Activated naive CD4-positive, alpha-beta T cell treated with anti-CD3 and anti-CD28 coated beads, Interleukin-2, amount 50 U/mL, for 16 hours (primary cell): Measurements from ENCODE around the gene TRAM2.

Experiments used
- DNase-seq: peaks from one replicate; pipeline ENCODE4 v3.0.0-alpha.2; 2020

TRAM2 gene

GRCh38 chr6:52544602-52545405 is 32.1 kb downstream of the TRAM2 start:
- DNase-seq: no peak

GRCh38 chr6:52543729-52544601 is 32.9 kb downstream of the TRAM2 start:
- no peak for DNase-seq

- no peak for DNase-seq
Observed at GRCh38 chr6:52543262-52543661, 33.6 kb downstream of the TRAM2 start.

GRCh38 chr6:52541135-52541534 is 35.7 kb downstream of the TRAM2 start:
- no peak for DNase-seq

DNA sequence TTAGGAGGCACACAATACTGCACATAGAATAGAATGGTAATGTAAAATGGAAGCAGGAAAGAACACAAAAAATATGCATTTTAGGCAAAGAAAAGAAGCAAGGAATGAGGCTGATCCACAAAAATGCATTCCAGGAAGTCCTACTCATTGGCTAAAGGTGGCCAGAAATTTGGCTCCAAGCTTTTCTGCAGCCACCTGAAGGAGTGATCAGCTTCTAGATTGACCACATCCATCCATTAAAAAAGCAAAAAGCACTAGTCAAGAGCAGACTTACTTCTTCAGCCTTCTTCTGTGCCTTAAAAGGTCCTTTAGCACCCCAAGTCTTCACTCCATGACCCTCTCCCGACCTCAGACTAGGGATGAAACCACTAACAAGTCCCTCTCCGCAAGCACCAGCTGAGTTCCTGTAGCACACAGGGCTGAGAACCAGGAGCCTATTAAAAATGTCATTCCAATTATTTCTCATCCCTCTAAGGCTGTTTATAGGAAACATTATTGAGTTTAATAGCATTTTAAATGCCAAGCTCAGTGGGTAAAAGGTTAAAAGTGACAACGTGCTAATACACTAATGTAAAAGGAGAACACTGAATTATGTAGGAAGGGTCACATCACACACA is 36.5 kb downstream of the TRAM2 start:
- DNase-seq: no peak

DNA sequence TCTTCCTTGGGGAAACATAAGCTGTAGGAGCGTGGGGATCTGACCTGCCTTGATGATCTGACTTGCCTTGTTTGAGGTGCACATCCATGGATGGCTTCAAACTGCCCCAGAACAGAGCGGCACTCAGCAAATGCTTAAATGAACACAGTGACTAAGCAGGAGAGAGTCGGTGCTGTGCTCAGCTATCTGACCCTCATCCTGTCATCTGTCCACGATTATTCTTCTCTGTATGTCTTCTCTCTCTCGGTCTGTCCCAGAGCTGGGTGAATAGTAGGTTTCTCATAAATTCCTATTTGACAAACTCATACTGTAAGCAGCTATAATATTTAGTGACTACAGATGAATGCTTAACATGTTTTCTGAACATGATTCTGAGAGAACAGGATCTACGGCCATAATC is 37.3 kb downstream of the TRAM2 start:
- no peak for DNase-seq

- no peak for DNase-seq
Observed at GRCh38 chr6:52538901-52539354, 37.9 kb downstream of the TRAM2 start.

- DNase-seq: no peak
Observed at GRCh38 chr6:52538252-52538900, 38.5 kb downstream of the TRAM2 start.

GRCh38 chr6:52537001-52537753 is 39.7 kb downstream of the TRAM2 start:
- DNase-seq: no peak

- no peak for DNase-seq
Observed at GRCh38 chr6:52536424-52536916, 40.4 kb downstream of the TRAM2 start.

DNA sequence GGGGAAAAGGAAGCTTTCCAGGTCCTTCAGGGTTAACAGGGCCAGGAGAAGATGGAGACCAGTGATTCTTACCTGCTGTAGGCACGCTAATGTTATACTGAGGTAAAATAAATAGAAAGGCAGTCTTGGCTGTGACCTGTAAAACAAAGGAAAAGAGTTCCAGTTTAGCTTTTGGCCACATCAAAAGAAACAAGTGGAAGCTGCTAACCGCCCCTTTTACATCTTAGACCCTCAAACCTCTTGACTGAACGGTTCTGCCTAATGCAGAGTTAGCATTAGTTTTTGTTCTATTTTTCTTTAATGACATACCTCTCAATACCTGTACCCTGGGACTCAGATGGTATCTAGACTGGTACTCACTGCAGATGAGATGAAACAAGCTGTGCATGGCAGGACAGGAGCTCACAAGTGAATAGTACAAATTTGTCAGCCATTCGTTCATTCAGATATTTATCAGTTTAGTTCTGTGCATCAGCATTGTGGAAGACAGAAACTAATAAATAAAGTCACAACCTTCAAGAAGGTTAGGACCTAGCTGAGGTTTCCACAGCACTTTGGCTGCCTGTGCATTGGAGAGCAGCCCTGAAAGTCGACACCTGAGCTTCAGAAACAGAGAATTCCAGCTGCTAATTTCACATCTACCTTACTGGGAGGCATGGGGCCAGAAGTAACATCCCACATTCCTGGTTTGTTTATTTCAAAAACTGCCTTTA is 41.0 kb downstream of the TRAM2 start:
- no peak for DNase-seq

GRCh38 chr6:52534966-52535390 is 41.9 kb downstream of the TRAM2 start:
- DNase-seq: no peak

DNA sequence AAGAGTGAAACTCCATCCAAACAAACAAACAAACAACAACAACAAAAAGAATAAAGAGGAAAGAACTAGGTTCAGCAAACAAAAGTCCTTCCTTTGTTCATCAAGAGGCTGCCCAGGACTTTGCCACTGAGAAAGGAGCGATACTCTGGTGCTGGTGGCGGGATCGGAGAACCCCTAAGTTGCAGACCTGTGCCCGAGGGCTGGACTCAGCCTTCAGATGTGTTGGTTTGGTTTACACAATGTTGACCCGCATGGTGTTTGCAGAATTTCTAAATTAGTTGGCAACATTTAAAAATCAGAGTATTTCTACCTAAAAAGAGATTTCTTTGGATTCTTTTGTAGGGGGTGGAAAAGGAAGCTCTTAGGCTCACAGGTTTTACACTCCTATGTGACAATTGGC is 42.5 kb downstream of the TRAM2 start:
- DNase-seq: no peak

DNA sequence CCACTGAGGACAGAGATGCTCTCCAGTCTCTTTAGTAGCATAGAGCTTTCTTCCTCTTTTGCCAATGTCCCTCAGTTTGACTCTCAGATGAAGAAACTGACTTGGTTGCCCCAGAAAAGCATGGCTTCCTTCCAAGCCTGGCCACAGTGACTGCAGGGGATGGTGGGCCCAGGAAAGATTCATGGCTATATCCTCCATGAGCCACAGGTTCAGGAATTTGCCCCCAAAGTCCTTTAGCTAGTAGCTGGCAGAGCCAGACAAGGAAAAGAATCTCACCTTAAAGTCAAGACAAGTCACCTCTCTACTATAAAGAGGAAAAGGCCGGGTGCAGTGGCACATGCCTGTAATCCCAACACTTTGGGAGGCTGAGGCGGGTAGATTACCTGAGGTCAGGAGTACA is 43.4 kb downstream of the TRAM2 start:
- DNase-seq: no peak

- DNase-seq: no peak
Observed at GRCh38 chr6:52532457-52532856, 44.4 kb downstream of the TRAM2 start.

GRCh38 chr6:52531834-52532233 is 45.0 kb downstream of the TRAM2 start:
- no peak for DNase-seq

DNA sequence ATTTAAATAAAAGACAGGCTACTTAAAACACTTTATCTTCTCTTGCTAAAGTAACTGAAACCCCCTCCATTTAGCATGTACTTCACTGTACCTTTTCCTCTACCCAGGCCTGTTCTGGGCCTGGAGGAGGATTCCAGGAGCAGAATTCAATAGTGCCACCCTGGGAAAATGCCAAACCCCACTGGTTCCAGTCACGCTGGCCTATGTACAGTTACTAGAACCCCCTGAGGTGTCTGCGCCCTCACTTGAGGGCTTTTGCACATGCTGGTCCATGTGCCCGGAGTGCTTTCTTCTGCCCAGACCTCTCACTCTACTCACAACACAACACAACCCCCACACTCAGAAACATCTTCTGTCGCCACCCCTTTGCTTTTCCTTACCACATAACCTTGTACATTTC is 45.5 kb downstream of the TRAM2 start:
- no peak for DNase-seq

GRCh38 chr6:52530351-52530750 is 46.5 kb downstream of the TRAM2 start:
- DNase-seq: no peak

GRCh38 chr6:52529311-52529710 is 47.5 kb downstream of the TRAM2 start:
- DNase-seq: no peak

DNA sequence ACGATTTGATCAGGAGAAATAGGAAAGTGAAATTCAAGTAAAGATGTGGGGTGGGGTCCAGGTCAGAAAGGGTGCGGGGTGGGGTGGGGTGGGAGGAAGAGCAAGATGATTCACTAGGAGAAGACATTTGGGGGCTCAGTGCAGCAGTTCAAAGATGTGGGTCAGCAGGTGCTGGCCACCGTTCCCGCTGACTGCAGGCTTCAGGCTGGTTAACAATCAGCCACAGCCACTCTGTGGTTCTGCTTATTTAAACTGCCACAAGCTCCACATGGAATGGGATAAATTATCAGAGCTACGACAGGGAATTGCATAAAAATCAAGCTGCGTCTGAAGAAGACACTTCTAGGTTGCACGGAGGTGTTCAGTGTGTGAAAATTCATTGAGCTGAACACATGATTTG is 49.4 kb downstream of the TRAM2 start:
- DNase-seq: no peak

GRCh38 chr6:52526634-52527033 is 50.2 kb downstream of the TRAM2 start:
- DNase-seq: no peak
